HepG2 (cell line): Measurements from ENCODE around the gene LRSAM1. TPM values are rescaled to one million over a fixed set of nuclear protein-coding genes. Genes with fewer than 3 reads are reported as not detected.

Source experiments
- DR1 ChIP-seq: sonication (generic); formaldehyde crosslinking; IDR thresholded peaks from 2 replicates; pipeline ENCODE4 v1.8.0; 2021; ENCODE audit warnings: mild to moderate bottlenecking, missing genetic modification reagents, inconsistent platforms
- MIER2 ChIP-seq: IDR thresholded peaks from 2 replicates; pipeline ENCODE4 v1.6.1; 2016; ENCODE audit warnings: missing biosample characterization, missing genetic modification reagents
- NPAS2 ChIP-seq: sonication (generic); formaldehyde crosslinking; IDR thresholded peaks from 2 replicates; pipeline ENCODE4 v1.8.0; 2022; ENCODE audit warnings: mild to moderate bottlenecking, missing genetic modification reagents, borderline replicate concordance
- PAF1 ChIP-seq: IDR thresholded peaks from 2 replicates; pipeline ENCODE4 v1.6.1; 2016; ENCODE audit warnings: missing genetic modification reagents, missing compliant biosample characterization
- PHF8 ChIP-seq: sonication (generic); formaldehyde crosslinking; IDR thresholded peaks from 2 replicates; pipeline ENCODE4 v1.5.0; 2020; ENCODE audit warnings: missing genetic modification reagents
- POLR2AphosphoS5 ChIP-seq: IDR thresholded peaks from 2 replicates; pipeline ENCODE4 v1.6.1; 2012; ENCODE audit warnings: low read depth, low read length
- POLR2G ChIP-seq: fragments of 200-400 bp; formaldehyde crosslinking; IDR thresholded peaks from 2 replicates; pipeline ENCODE4 v1.6.1; 2018; ENCODE audit warnings: mild to moderate bottlenecking, low read depth, low read length, moderate library complexity
- RBM22 ChIP-seq: fragments of 200-400 bp; formaldehyde crosslinking; optimal IDR thresholded peaks from 2 replicates; pipeline ENCODE3; 2017; ENCODE audit warnings: mild to moderate bottlenecking, low read length, moderate library complexity
- SIN3B ChIP-seq: fragments of 150-350 bp; IDR thresholded peaks from 2 replicates; pipeline ENCODE4 v1.6.1; 2014; ENCODE audit warnings: low read length
- ZFP1 ChIP-seq: IDR thresholded peaks from 2 replicates; pipeline ENCODE4 v1.6.1; 2016
- ZNF143 ChIP-seq: sonication (generic); formaldehyde crosslinking; IDR thresholded peaks from 2 replicates; pipeline ENCODE4 v1.4.0; 2020; ENCODE audit warnings: missing genetic modification reagents
- ZNF549 ChIP-seq: sonication (generic); formaldehyde crosslinking; IDR thresholded peaks from 2 replicates; pipeline ENCODE4 v1.5.0; 2020; ENCODE audit warnings: missing genetic modification reagents
- ZNF788 ChIP-seq: sonication (generic); formaldehyde crosslinking; IDR thresholded peaks from 2 replicates; pipeline ENCODE4 v1.5.0; 2020; ENCODE audit warnings: mild to moderate bottlenecking, missing genetic modification reagents, borderline replicate concordance
- ZSCAN12 ChIP-seq: sonication (generic); formaldehyde crosslinking; IDR thresholded peaks from 2 replicates; pipeline ENCODE4 v1.9.0; 2021; ENCODE audit warnings: mild to moderate bottlenecking, missing genetic modification reagents
- polyA plus RNA-seq, 8 experiments: library from polyadenylated mRNA; depleted of rRNA in 3 of 8; stranded (reverse) in 7 of 8; unstranded in 1 of 8; fragments of >200 nt; fragmentation: Illumina TruSeq in 4 of 8; extraction: Trizol in 4 of 8; gene quantifications; 2 replicates each; pipeline versions ENCODE4 v1.2.1 to v1.2.3, GENCODE V29; 2011 to 2016; ENCODE audit warnings: low read depth in 4 of 8, missing spikeins in 1 of 8, mixed read lengths in 1 of 8; ENCODE audit not compliant: insufficient read depth in 1 of 8
- total RNA-seq, 5 experiments: library from RNA; depleted of rRNA; stranded (reverse); fragments of >200 nt; fragmentation: Illumina TruSeq; extraction: Trizol; gene quantifications; 2 replicates each; pipeline ENCODE4 v1.2.3, GENCODE V29; 2016; ENCODE audit warnings: low read depth in 1 of 5

Gene LRSAM1
- total and polyA plus RNA-seq, 2 of the 13 experiments (the other 11 are each of a cell fraction or from before 2014, with no cell fraction given), result 8.7 to 10.2 TPM

GRCh38 chr9:127444921-127445850 is 6.1 kb upstream of the LRSAM1 start (continued):
- no peak for TF ChIP-seq ZNF549 (CRISPR knock-in tag)
- no peak for TF ChIP-seq SIN3B
- TF ChIP-seq NPAS2, result no peak
- no peak for TF ChIP-seq ZNF143
- TF ChIP-seq RBM22, result peak; percentile 96
- TF ChIP-seq POLR2G, result peak; percentile 48
- peak; percentile 2; the same call in 1 of the 2 replicates for TF ChIP-seq PAF1 (CRISPR knock-in tag)
- no peak for TF ChIP-seq ZFP1 (CRISPR knock-in tag)
- no peak for TF ChIP-seq MIER2 (CRISPR knock-in tag)
- no peak for TF ChIP-seq ZNF788 (CRISPR knock-in tag)
- TF ChIP-seq POLR2AphosphoS5, result peak; percentile 20; the same call in 1 of the 2 replicates
- no peak for TF ChIP-seq PHF8 (CRISPR knock-in tag)
- no peak for TF ChIP-seq DR1 (CRISPR knock-in tag)
- TF ChIP-seq ZSCAN12 (CRISPR knock-in tag), result no peak
